Activated CD4-positive, CD25-positive, alpha-beta regulatory T cell treated with anti-CD3 and anti-CD28 coated beads, Interleukin-2, amount 50 U/mL, for 24 hours (primary cell): ENCODE data around the gene EZR.
"Not testable (repeated sequence)": the region's sequence is repeated elsewhere in the genome, so short reads cannot be mapped to it uniquely, and the experiment has no call there.

ENCODE experiments used
- ATAC-seq, 2 donors: fragments of 150-1000 bp; cut with Tn5 transposase; one replicate each; pipeline ENCODE4 v1.10.0; 2021; ENCODE audit warnings: mild to moderate bottlenecking in 1 of 2, moderate library complexity in 1 of 2

EZR gene

DNA sequence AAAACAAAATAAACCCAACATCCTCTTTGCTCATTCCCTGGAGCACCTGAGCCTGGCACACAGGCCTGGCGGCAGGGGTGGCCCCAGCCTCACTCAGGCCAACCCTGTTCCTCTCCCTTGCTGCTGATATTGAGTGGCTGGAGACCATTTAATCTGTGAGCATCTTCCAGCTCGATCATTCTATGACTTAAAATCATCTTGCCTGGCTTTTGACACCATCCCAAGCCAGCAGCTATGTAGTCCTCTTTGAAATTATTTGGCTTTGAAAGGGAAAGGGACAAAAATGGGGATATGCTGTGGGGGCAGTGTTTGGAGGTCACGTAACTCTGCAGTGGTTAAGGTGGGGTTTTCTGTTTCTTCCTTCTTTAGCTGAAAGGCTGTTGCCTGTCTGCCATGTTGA lies 22.8 kb downstream of the EZR start:
- ATAC-seq, result no peak

DNA sequence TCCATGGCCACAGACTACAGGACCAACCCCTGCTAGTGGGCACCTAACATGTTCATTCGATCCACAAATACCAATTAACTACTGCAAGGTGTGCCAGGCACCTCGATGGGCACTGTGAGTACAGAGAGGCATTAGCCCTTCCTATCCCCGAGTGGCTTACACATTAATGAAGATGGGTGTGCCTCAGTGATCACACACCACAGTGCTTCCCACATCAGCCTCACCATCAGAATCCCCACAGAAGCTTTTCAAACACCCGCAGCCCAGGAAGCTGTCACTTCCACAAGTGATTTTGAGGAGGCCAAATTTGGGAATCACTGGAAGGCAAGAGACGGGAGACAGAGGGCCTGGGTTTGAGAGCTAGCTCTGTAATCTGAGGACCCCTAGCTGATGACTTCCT lies 23.7 kb downstream of the EZR start:
- no peak for ATAC-seq

DNA sequence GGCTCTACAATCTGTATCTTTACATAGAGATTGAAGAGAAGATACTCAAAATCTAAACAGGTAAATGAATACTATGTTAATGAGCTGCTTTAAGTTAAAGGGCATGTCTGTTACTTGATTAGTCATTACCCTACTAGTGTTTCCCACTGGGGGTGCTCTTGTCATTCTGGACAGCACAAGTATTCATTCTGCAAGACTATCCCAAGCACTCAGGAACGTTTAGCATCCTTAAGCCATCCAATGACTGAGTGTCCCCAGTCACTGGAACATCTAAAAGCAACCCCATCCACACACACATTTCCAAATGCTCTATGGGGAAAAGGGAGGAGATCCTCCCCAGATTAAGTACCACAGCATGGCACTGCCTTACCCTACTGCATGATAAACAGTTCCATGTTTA lies 25.7 kb downstream of the EZR start:
- peak; percentile 64 to 78 for ATAC-seq

DNA sequence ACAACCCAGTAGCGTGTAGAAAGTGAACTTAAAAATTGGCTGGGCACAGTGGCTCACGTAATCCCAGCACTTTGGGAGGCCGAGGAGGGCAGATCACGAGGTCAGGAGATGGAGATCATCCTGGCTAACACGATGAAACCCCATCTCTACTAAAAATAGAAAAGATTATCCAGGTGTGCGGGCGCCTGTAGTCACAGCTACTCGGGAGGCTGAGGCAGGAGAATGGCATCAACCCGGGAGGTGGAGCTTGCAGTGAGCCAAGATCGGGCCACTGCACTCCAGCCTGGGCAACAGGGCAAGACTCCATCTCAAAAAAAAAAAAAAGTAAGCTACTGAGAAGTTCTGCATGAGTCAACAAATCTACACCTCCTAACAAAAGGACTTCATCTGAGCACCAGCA lies 26.7 kb downstream of the EZR start:
- ATAC-seq, result not testable (repeated sequence)

DNA sequence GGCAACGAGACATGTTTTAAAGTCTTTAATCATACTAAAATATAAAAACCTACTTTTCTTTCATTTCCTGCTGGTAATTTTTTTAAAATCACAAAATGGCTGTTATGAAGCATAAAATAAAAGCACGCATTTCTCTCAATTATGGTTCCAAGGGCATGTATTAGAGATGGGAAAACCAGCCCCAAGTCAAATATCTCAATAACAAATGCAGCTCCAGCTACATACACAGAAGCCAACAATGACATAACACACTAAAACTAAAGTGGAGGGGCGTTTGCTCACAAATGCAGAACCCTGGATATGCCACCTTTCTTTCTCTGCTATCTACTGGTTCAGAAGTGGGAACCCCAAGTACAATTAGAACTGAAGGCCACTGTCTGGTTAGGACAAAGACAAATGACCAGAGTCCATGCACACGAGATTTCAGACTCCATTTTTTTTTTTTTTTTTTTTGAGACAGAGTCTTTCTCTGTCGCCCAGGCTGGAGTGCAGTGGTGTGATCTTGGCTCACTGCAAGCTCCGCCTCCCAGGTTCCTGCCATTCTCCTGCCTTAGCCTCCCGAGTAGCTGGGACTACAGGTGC lies 27.8 kb downstream of the EZR start:
- no peak for ATAC-seq

DNA sequence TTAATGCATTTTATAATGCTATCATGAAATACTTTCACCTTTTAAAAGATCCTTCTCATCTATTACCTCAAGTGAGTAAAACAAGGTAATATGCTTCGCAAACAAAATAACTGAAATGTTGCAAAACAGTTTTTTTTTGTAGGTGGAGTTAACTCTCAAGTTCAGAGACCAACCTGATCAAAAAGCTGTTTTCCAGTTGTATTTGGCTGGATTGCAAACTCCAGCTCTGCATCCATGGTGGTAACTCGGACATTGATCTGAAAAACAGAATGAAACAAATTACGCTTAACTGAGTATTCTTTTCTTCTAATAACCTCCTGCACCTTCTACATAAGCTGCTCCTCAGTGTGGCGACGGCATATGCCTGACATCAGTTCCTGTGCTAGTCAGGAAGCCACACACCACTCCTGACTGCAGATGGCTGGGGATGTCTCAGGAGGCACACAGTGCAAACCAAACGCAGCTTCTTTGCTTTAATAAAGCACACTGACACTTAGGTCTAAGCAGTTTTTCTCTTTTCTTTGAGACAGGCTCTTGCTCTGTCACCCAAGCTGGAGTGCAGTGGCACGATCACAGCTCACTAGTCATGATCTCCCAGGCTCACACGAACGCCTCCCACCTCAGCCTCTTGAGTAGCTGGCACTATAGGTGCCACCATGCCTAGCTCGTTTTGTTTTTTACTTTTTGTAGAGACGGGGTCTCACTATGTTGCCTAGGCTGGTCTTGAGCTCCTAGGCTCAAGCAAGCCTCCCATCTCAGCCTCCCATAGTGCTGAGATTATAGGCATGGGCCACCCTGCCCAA lies 29.9 kb downstream of the EZR start:
- ATAC-seq, result peak; percentile 69 to 70

DNA sequence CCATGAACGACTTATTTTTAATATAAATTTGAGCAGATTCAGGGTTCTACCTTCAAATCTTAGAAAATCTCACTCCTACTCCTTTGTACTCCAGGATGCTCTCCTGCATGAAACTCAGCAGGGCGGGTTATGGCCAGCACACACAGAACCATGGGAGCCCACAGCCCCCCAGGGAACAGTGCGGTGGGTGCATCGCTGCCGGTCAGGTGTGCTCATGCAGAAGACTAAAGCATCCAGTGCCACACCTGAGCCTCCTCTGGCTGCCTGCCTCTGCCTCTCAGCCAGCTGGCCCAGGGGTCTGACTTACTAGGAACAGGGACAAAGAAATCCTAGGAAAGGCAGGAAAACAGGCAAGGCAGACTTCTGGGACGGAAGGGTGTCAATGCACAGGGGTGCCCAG lies 31.8 kb downstream of the EZR start:
- ATAC-seq, result no peak

DNA sequence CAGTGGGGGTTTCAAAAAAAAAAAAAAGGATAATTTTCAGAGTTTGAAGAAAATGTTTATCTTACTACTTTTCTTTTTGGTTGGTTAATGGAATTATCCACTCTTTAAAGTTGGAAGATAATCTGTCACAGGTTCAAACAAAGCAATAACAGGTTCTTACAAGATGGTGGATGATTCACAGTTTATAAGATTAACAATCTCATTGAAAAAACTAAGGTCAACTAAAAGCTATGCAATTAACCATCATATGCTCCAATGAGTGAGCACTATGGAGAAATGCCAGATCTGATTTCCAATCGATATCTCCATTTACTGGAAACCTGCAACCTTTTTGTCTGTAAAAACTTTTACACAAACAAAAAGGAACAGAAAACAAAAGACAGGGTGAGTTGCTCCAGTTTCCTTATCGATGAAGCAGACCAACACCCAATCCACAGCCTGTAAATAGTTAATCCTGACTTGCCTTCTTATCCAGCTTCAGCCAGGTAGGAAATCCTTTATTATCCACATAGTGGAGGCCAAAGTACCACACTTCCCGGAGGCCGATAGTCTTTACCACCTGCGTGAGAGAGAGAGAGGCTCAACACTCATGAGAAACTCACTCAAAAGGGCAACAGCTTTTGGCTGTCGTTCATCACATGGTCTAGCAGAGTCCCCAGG lies 32.4 kb downstream of the EZR start:
- ATAC-seq, result no peak

DNA sequence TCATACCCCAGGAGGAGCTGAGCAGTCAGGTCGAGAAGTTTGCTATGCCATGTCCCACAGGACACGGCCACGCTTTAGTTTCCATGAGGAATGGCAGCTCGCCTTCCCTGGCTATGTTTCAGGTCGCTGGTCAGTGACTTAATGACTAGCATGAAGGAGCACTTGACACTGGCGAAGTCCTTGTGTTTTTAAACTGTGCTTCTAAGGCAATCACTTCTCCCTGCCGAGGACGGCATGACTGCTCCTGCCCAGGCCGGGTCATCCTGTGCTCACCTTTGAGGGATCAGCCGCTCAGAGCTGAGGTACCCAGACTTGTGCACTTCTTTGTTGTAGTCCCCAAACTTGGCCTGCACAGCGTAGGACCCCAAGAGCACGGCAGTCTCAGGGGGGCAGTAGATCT lies 34.1 kb downstream of the EZR start:
- no peak for ATAC-seq

DNA sequence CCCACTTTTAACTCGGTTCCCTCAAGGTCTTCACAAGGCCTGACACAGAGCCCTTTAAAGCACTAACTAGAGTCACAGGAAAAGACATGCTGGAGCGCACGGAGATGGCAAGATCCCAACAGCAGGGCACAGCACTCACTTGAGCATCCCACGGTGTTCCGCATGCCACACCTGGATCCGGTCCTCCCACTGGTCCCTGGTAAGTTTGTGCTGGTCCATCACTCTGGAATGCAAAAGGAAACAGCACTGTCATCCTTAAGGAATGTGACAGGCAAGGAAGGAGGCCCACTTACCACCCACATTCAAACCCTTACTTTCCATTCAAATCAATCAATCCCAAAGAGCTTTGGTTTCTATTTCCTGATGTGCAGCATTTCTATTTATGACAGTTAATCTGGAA lies 34.7 kb downstream of the EZR start:
- no peak for ATAC-seq

DNA sequence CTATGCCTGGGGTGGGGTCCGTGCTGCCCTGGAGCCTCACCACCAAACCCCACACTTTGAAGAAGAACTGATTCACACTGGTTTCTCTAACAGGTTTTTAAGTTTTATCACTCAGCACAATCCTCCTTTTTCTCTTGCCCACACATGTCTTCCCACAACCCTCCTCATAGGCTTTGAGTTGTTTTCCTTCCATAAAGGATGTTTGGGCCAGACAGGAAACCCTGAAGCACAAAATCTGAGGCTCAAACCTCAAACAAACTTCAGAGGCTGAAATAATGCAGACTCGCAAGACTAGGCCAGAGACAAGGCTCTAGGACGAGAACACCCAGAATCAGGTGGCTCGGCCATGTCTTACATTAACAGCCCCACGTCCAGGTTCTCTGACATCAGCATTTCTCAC lies 35.3 kb downstream of the EZR start:
- ATAC-seq, result no peak

DNA sequence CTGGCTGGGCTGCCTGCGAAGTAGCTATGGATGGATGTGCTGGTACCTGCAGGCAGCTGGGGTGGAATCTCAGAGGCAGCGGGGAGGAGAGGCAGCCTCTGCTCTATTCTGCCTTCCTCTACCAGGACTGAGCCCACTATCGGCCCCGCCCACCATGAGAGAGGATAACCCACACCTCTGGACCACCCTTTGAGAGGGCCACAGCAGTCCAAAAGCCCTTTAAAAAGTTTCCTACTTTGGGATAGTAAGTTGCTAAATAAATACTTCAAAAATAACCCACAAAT lies 36.1 kb downstream of the EZR start:
- no peak for ATAC-seq

DNA sequence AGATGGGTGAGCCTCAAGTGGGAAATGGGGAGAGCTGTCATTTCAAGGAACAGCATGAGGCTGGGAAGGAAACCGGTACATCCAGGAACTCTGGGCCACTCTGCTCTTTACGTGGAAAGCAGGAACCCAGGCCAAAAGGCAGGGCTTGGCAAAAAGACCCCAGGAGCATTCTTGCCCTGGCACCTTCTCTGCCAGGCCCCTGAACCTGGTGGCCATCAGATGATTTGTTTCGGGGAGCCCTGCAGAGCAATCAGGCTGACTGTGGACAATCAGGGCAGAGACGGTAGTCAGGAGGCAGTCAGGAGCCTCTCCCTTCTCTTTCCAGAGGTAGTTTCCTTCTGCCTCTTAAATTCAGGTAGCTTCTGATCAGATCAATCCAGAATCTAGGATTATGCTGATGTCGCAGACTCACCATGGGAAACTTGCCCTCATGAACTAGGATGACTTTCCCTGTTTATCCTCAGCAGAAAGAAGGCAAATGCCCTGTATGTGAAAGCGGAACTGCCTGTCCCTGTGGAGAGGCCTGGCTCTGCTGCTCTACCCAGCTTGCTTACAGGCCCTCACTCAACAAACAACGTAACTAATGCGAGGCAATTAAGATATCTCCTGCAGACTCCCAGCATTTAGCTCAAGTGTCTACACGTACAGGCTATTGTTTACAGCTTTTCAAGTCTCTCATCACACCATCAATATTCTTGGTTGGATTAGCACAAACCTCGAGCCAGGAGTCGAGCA lies 36.6 kb downstream of the EZR start:
- no peak for ATAC-seq

DNA sequence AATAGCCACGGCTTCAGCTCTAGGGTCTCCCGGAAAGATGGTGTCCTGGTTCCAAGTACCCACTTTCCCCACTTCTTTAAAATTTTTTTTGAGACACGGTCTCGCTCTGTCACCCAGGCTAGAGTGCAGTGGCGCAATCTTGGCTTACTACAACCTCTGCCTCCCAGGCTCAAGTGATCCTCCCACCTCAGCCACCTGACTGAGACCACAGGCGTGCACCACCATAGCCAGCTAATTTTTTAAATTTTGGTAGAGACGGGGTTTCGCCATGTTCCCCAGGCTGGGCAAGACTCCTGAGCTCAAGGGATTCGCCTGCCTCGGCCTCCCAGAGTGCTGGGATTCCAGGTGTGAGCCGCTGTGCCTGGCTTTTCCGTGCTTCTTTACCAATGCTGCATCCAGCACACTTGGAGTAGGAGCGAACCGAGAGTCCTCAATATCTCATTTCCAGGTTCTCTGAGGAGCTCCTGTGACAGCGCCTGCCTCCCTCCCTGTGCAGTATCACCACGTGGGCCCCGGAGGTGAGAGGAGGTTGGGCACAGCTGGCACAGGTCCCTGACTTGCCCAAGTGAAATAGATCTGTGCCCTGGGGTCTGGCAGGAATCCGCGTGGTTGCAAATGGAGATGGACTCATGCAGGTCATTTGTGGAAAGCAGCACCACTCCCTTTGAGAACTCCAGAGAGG lies 37.3 kb downstream of the EZR start:
- ATAC-seq, result no peak

DNA sequence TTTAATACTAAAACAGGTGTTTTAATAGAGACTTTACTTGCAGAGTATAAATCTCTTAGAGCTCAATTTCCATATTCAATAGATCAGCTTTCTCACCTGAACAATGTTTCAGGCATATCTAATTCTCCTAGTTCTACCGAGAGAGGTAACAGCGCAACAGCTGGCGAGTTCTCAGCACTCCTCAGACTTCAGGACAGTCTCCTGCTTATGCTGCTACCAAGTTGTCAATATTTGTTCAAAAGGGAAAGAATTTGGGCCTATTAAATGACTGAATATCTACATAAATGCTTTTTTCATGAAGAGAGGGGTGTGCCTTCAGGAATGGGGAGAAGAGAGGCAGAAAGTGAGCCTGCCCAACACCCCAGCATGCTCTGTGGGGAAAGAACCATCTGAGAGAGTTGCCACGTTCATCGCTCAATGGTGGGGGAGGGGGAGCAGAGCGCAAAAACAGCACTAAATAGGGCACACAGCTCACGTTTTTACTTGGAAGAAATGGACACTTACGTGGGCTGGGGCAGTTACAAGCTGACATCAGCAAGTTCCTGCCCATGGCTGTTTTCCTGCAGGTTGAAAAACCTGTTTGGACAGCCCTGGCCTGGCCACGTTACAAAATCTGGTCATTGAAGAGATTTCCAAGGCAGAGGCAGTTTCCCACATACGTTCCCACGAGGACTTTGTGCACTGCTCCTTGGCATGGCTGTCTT lies 38.0 kb downstream of the EZR start:
- ATAC-seq, result no peak

DNA sequence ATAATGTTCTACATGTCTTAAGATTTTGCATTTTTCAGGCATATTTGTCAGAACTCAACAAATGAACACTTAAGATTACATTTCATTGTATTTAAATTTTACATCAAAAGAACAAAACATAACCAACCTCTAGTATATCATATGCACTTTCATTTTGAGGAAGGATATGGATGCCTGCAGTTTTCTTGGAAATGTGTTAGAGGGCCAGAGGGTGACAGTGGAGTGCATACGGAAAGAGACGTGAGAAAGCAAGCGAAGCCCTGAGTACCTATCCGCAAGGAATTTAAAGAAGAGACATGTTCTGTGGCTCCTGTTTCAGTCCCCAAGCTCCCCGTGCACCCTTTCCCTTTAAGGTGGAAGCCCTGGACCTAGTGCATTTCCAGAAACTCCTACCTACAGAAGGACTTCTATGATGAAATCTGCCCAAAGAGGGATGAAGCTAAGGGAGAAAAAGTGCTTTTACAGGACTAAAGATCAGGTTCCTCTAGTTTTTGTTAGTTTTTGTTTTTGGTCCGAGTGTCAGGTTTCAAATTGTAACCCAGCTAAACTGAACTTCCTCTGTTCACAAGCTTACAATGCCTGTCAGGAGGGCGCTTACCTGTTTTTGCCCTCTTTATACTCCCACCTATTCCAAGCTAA lies 38.8 kb downstream of the EZR start:
- ATAC-seq, result no peak

DNA sequence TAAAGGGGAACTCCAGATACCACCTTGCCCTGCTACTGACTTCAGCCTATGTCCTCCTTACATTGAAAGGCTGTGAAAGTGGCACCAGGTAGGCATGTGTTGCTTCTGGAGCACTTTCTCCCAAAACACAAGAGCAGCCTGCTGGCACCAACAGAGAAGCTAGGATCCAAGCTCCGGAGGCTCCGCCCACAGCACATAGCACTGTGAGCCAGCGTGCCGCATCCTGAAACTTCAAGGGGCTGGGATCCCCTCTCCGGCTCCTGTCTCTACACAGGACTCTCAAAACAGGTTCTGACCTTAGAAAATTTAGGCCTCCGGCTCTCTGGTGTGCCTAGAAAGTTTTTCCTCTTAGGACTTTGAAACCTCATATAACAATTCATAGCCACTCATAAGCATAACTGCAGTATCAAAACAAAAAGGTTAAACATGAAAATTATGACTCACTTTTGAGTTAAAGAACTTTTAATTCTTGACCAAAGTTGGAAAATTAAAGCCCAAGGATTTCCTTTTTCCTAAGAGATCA lies 41.1 kb downstream of the EZR start:
- ATAC-seq, result no peak

DNA sequence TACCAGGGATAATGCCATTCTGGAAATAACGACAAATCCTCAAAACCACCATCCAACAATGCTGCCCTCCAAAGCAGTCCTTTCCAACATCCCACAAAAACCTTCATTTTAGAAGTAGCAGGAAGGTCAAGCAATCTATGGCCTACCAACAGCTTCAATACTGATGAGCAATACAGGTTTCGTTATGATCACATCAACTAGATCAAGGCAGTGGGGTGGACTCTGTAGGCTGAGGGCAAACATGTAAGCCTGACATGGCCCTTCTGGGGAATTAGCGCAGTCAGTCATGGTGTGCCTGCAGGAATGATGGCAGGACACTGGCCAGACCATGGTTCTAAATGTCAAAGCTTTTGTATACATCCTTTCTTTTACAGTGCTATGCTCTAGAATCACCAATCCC lies 41.7 kb downstream of the EZR start:
- ATAC-seq, result peak in 1 of 2 donors; percentile 60

DNA sequence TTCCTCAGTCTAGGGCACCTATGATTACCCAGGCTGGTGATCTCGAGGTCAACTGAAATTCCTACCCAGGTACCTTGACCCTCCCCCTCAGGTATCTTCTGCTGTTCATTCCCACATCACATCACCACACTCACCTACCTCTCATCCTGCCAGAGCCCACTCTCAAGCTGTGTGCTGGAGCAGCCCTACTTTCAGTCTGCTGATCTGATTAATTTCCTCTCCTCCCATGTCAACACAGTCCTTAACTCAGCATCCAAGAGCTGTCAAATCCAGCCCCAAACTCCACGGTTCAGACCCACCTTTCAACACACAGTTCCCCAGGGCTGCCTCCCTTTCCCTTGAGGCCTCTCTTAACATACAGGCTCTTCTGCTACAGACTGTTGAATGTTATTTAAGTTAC lies 42.4 kb downstream of the EZR start:
- no peak for ATAC-seq

DNA sequence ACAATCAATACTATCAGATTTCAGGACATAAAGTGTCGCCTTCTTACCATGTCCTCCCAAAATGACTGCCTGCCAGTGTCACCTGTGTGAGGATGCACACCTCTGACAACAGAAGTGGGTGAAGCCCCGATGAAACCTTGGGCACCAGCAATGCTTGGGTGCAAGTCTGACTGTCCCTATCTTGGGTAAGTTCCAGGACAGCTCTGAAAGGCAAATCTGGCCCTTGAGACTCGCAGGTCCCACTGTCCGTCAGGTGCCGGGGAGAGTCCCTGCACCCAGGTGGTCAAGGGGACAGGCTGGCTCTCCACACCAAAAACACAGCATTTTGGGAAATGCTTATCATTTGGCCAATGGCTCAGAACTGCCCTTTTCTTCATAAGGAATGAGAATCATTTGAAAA lies 43.3 kb downstream of the EZR start:
- no peak for ATAC-seq

DNA sequence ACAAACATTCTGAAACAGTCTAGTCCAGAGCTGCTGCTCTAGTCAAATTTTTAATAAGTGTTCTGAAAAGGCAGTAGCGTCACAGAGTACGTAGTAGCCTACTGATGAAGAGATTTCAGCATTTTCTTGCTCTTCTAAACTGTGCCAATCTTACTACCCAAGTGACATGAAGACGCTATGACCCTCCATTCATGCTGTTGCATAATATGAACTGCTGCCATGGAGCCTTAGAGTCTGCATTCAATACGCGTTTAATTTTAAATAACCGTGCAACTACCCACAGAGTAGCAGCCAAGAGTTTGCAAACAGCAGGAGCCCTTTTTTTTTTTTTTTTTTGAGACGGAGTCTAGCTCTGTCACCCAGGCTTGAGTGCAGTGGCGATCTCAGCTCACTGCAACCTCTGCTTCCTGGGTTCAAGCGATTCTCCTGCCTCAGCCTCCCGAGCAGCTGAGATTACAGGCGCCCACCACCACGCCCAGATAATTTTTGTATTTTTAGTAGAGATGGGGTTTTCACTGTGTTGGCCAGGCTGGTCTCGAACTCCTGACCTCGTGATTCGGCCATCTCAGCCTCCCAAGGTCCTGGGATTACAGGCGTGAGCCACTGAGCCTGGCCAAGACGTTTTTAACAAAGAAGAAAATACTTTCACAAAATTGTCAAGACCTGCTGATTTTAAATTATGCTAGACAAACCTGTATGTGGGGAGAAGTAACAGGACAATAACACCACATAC lies 44.3 kb downstream of the EZR start:
- no peak for ATAC-seq
